IPS-18c (cell line): ENCODE data around the gene SLC38A5.

Experiments used
- H3K4me3 ChIP-seq: 2 replicates; pipeline ENCODE4 v1.7.0; 2013; ENCODE audit warnings: low read depth, mild to moderate bottlenecking, low read length, moderate library complexity; ENCODE audit not compliant: insufficient read depth
- H3K9me3 ChIP-seq: one replicate; pipeline ENCODE4 v1.6.1; 2013; ENCODE audit warnings: mild to moderate bottlenecking, low read length, moderate library complexity; ENCODE audit not compliant: control insufficient read depth, insufficient read depth

SLC38A5 gene

GRCh38 chrX:48497871-48498270 lies 27.8 kb upstream of the SLC38A5 start:
- H3K9me3 ChIP-seq = peaks cover 9% of the 10 kb centered on the region
- H3K4me3 ChIP-seq = no peak overlapping the region

GRCh38 chrX:48496660-48497059 lies 26.6 kb upstream of the SLC38A5 start:
- Histone ChIP-seq H3K9me3 (peaks cover 9% of the 10 kb centered on the region), H3K4me3 (no peak overlapping the region)

GRCh38 chrX:48493890-48494364 lies 23.9 kb upstream of the SLC38A5 start:
- H3K4me3 ChIP-seq = no peak overlapping the region
- H3K9me3 ChIP-seq = peaks cover 5% of the 10 kb centered on the region

- H3K9me3 ChIP-seq = peaks cover 12% of the 10 kb centered on the region
- no peak overlapping the region for H3K4me3 ChIP-seq
Observed at GRCh38 chrX:48492293-48492910, 22.3 kb upstream of the SLC38A5 start.

GRCh38 chrX:48491809-48492208 lies 21.7 kb upstream of the SLC38A5 start:
- H3K4me3 ChIP-seq = no peak overlapping the region; the same call in 1 of the 2 replicates
- peaks cover 12% of the 10 kb centered on the region for H3K9me3 ChIP-seq

- Histone ChIP-seq H3K9me3 (peaks cover 12% of the 10 kb centered on the region), H3K4me3 (no peak overlapping the region)
Observed at GRCh38 chrX:48490661-48491060, 20.6 kb upstream of the SLC38A5 start.

- H3K9me3 ChIP-seq = peaks cover 12% of the 10 kb centered on the region
- no peak overlapping the region for H3K4me3 ChIP-seq
Observed at GRCh38 chrX:48489892-48490291, 19.8 kb upstream of the SLC38A5 start.

- no peak overlapping the region for H3K4me3 ChIP-seq
- H3K9me3 ChIP-seq = peaks cover 12% of the 10 kb centered on the region
Observed at GRCh38 chrX:48489296-48489695, 19.2 kb upstream of the SLC38A5 start.

- H3K9me3 ChIP-seq = peaks cover 10% of the 10 kb centered on the region
Observed at GRCh38 chrX:48488034-48488433, 18.0 kb upstream of the SLC38A5 start.

GRCh38 chrX:48487362-48487798 lies 17.3 kb upstream of the SLC38A5 start:
- Histone ChIP-seq H3K4me3 (no peak overlapping the region; the same call in 1 of the 2 replicates), H3K9me3 (peaks cover 9% of the 10 kb centered on the region)

More at GRCh38 chrX:48488034-48488433, 18.0 kb upstream of the SLC38A5 start:
- no peak overlapping the region for H3K4me3 ChIP-seq

GRCh38 chrX:48482526-48482925 lies 12.5 kb upstream of the SLC38A5 start:
- no peak overlapping the region for H3K4me3 ChIP-seq
- peaks cover 2% of the 10 kb centered on the region for H3K9me3 ChIP-seq

GRCh38 chrX:48480583-48480982 lies 10.5 kb upstream of the SLC38A5 start:
- H3K9me3 ChIP-seq = peaks cover 2% of the 10 kb centered on the region
- no peak overlapping the region for H3K4me3 ChIP-seq

- Histone ChIP-seq H3K9me3 (peaks cover 2% of the 10 kb centered on the region), H3K4me3 (no peak overlapping the region)
Observed at GRCh38 chrX:48480142-48480541, 10.1 kb upstream of the SLC38A5 start.

- Histone ChIP-seq H3K4me3 (no peak overlapping the region), H3K9me3 (peaks cover 2% of the 10 kb centered on the region)
Observed at GRCh38 chrX:48478806-48479205, 8.7 kb upstream of the SLC38A5 start.

GRCh38 chrX:48477960-48478755 lies 8.1 kb upstream of the SLC38A5 start:
- H3K9me3 ChIP-seq = no peaks in the 10 kb centered on the region
- H3K4me3 ChIP-seq = no peak overlapping the region

- Histone ChIP-seq H3K4me3 (peak overlapping the region; percentile 71; the same call in 1 of the 2 replicates), H3K9me3 (no peaks in the 10 kb centered on the region)
Observed at GRCh38 chrX:48476919-48477318, 6.9 kb upstream of the SLC38A5 start.

GRCh38 chrX:48475774-48476577 lies 5.9 kb upstream of the SLC38A5 start, which contains the start of gene FTSJ1:
Gene FTSJ1 (plus strand): TSS chrX:48476199. CDS start chrX:48478048, 1,849 bp downstream.
- no peaks in the 10 kb centered on the region for H3K9me3 ChIP-seq

More at GRCh38 chrX:48475774-48476577, 5.9 kb upstream of the SLC38A5 start, which contains the start of gene FTSJ1:
- H3K4me3 ChIP-seq = peak within 1 kb of the TSS; percentile 71
